Activated CD4-positive, alpha-beta T cell treated with anti-CD3 and anti-CD28 coated beads, Interleukin-2, amount 50 U/mL, for 1 hour (primary cell): ENCODE data around the gene HYDIN.
"Not testable (repeated sequence)": the region's sequence is repeated elsewhere in the genome, so short reads cannot be mapped to it uniquely, and the experiment has no call there.

ENCODE experiments used
- DNase-seq: peaks from one replicate; pipeline ENCODE4 v3.0.0-alpha.2; 2020

HYDIN gene

GRCh38 chr16:70987019-70987715 is 243.4 kb downstream of the HYDIN start:
- DNase-seq: not testable (repeated sequence)

- not testable (repeated sequence) for DNase-seq
Observed at GRCh38 chr16:70984675-70985074, 245.8 kb downstream of the HYDIN start.

- DNase-seq: not testable (repeated sequence)
Observed at GRCh38 chr16:70968332-70968731, 262.2 kb downstream of the HYDIN start.

GRCh38 chr16:70960169-70960568 is 270.4 kb downstream of the HYDIN start:
- not testable (repeated sequence) for DNase-seq

GRCh38 chr16:70954922-70955321 is 275.6 kb downstream of the HYDIN start:
- not testable (repeated sequence) for DNase-seq

- not testable (repeated sequence) for DNase-seq
Observed at GRCh38 chr16:70953824-70954223, 276.7 kb downstream of the HYDIN start.

GRCh38 chr16:70943551-70943950 is 287.0 kb downstream of the HYDIN start:
- not testable (repeated sequence) for DNase-seq

GRCh38 chr16:70939690-70940359 is 290.7 kb downstream of the HYDIN start:
- DNase-seq: not testable (repeated sequence)

GRCh38 chr16:70936781-70937525 is 293.6 kb downstream of the HYDIN start:
- DNase-seq: not testable (repeated sequence)

GRCh38 chr16:70935325-70935724 is 295.2 kb downstream of the HYDIN start:
- DNase-seq: not testable (repeated sequence)

GRCh38 chr16:70933746-70934145 is 296.8 kb downstream of the HYDIN start:
- not testable (repeated sequence) for DNase-seq

- not testable (repeated sequence) for DNase-seq
Observed at GRCh38 chr16:70930757-70931156, 299.8 kb downstream of the HYDIN start.

GRCh38 chr16:70922164-70922563 is 308.4 kb downstream of the HYDIN start:
- not testable (repeated sequence) for DNase-seq

- not testable (repeated sequence) for DNase-seq
Observed at GRCh38 chr16:70920661-70921060, 309.9 kb downstream of the HYDIN start.

GRCh38 chr16:70888208-70888607 is 342.3 kb downstream of the HYDIN start:
- DNase-seq: not testable (repeated sequence)

- not testable (repeated sequence) for DNase-seq
Observed at GRCh38 chr16:70884652-70885051, 345.9 kb downstream of the HYDIN start.

- not testable (repeated sequence) for DNase-seq
Observed at GRCh38 chr16:70882311-70882710, 348.2 kb downstream of the HYDIN start.

- not testable (repeated sequence) for DNase-seq
Observed at GRCh38 chr16:70877895-70878294, 352.6 kb downstream of the HYDIN start.

- not testable (repeated sequence) for DNase-seq
Observed at GRCh38 chr16:70876442-70876841, 354.1 kb downstream of the HYDIN start.

GRCh38 chr16:70864698-70865097 is 365.8 kb downstream of the HYDIN start:
- not testable (repeated sequence) for DNase-seq

GRCh38 chr16:70861996-70862395 is 368.5 kb downstream of the HYDIN start:
- not testable (repeated sequence) for DNase-seq

GRCh38 chr16:70851299-70851698 is 379.2 kb downstream of the HYDIN start:
- not testable (repeated sequence) for DNase-seq

- not testable (repeated sequence) for DNase-seq
Observed at GRCh38 chr16:70823498-70824118, 406.9 kb downstream of the HYDIN start.
